HG02870 (cell line): ENCODE measurements around the gene GNS.
"Not testable (repeated sequence)": the region's sequence is repeated elsewhere in the genome, so short reads cannot be mapped to it uniquely, and the experiment has no call there.

Source experiments
- ATAC-seq: cut with Tn5 transposase; IDR thresholded peaks from one replicate; pipeline ENCODE4 v1.9.1; 2021; ENCODE audit warnings: mild to moderate bottlenecking, moderate library complexity; ENCODE audit not compliant: unreplicated experiment

GNS gene

DNA sequence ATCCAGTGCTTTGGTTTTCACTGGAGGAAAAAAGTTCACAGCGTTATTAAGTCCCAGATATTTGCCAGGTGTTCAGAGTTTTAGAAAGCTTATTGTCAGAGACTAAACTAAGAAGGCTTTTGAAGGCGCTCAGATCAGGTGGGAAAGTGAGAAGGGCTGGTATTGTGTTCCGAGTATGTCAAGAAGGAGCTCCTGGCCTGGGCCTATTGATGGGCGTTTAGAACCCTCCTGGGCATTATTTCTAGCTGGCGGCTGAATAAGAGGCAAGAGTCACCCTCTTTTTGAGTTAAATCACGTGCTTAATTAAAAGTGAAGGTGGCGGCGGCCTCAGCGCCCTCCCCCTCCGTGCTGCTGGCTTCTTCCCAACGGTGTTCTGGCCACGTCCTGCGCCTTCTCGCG lies 20.9 kb upstream of the GNS start:
- ATAC-seq: no peak

DNA sequence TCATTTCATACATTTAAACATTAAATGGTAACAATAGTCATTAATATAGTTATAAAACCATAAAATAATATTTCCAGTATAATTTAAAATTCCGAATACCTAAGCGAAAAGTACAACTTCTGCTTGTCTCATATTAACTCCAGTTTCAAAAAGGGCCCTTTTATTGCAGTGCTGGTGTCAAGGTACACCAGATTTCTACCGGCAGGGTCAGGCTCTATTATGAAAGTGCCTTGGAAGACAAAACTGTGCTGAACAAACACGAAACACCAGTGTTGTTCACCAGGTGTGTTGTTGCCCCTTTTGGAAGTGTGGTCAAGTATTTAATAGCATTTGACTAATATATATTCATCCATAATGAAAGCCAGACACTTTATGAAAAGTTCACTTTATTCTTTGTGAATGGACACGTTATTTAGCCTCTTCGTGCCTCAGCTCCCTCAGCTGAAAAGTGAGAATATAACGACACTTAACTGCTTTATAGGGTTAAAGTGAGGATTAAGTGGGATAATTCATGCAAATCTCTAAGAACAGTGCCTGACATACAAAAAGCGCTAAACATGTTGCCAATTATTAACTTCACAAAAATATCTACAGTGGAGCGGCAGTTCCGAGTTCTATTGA lies 20.3 kb upstream of the GNS start:
- ATAC-seq: no peak

DNA sequence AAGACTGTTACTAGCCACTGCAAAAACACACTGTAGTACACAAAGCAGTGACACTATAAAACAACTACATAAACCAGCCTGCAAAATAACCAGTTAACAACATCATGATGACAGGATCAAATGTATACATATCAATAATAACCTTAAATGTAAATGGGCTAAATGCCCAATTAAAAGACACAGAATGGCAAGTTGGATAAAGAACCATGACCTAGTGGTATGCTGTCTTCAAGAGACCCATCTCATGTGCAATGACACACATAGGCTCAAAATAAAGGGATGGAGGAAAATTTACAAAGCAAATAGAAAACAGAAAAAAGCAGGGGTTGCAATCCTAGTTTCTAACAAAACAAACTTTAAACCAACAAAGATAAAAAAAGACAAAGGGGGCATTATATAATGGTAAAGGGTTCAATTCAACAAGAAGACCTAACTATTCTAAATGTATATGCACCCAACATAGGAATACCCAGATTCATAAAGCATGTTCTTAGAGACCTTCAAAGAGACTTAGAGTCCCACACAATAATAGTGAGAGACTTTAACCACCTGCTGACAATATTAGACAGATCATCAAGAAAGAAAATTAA lies 16.0 kb upstream of the GNS start:
- ATAC-seq: not testable (repeated sequence)

DNA sequence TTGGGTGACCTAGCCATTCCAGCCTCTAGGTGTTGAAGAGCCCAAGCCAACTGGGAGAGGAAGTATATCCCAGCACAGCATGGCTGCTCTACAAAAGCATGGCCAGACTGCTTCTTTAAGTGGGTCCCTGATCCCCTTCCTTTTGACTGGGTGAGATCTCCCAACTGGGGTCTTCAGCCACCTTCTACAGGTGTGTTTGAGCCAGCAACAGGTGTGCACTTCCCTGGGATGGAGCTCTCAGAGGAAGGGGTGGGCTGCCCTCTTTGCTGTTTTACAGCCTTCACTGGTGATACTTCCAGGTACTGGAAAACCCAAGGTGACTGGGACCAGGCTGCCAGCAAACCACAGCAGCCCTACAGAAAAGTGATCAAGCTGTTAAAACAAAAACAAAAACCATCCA lies 14.2 kb upstream of the GNS start:
- ATAC-seq: no peak

DNA sequence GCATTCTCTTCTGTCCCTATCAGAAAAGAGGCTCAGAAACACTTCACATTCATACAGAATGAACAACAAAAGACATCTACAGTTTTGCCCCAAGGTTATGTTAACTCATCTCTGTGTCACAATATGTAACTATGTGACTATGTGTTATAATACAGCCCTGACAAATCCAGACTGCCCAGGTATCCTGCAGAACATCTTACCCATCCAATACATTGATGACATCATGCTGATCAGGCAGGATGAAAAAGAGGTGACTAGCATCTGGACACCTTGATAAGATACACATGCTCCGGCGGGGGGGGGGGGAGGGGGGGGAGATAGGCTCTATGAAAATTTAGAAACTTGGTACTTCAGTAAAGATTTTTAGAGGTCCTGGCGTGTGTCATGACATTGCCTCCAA lies 8.3 kb upstream of the GNS start:
- no peak for ATAC-seq

DNA sequence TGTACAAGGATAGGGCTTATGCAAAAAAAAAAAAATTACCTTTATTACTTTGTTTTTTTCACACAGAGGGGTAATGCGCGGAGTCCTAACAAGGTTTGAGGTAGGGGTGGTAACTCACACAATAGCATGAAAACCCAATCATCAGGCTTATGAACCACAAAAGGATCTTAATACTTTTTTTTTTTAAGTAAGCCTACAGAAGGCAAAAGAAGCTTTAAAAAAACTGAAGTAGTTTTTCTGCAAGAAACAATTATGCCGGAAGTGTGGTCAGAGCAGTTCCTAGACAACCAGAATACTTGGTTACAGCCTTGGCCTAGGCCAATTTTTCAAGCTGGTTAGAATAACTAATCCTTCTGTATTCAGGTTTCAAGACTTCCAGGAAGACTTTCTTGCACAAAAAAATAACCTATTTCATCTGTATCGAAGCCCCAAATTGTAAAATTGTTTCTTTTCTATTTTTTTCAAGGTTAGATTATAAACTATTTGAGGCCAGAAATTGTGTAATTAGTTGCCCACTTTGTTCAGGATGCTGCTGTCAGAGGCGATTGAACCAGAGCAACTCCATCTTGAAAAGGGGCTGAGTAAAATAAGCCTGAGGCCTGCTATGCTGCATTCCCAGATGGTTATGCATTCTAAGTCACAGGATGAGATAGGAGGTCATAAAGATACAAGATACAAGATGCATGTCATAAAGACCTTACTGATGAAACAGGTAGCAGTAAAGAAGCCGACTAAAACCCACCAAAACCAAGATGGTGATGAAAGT lies 1.8 kb upstream of the GNS start:
- ATAC-seq: no peak

DNA sequence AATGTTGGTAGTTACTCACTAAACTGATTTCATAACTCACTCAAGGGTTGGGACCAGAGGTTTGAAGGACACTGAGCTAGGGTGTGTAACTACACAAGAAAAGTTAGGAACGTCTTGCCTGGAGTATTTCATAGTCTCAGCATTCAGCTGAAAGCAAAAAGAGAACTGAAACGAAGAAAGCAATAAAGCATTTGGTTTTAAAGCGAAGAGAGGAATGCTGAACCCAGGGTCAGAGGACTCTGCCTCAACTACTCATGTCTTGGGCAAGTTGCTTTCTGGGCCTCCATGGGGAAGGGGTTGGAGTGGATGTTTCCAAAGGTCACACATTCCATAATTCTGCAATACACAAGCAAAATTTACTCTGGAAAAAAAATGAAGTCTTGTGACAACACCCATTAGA lies 1.4 kb downstream of the GNS start:
- ATAC-seq: no peak

DNA sequence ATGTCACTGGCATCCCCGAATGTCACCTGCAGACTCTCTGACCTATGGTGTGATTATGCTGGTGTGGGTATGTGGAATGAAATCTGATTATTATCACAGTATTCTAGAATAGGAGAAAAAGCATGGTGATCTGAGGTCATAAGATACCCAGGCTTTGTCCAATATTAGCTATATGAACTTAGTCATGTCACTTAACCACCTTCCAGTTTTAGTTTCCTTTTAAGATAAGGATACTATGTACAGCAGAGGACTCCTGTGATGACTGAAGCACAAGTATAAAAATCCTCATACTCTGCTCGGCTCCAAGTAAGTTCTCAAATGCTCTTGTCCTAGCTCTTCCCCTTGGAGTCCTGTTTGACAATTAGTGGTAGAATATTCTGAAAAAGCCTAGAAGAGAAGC lies 2.8 kb downstream of the GNS start:
- peak; percentile 39 for ATAC-seq

DNA sequence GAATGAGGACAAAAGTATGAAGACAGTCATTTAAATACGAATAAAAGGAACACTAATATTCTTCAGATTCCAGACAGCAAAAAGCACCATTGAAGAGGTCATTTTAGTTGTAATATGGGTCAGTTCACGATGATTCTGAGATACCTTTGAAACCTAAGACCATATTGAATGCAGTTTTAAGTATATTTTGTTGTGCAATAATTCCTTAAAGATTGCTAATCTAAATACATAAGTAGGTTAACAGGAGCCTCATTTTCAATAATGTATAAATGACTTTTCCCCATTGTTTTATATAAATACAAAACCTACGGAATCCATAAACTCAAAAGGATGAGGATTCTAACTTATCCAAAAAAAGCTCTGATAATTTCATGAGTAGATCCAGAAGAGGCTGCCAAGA lies 5.8 kb downstream of the GNS start:
- no peak for ATAC-seq

DNA sequence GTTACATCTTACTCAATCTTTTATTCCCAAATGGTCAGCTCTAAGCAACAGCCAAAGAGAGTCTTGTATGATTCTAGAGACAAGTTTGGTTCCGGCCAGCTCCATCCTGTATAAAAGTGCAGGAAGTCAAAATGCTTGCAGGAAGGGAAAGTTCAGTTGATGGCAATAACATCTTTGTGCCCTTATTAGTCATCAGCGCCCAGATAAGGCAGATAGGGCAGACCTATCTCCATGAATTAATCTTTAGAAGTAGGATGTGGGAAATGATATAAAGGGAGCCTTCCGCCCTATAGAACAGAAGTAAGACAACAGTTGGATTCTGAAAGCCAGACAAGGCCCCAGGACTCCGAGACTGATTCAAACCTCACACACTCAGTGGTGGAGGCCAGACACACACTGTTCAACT lies 6.4 kb downstream of the GNS start:
- no peak for ATAC-seq

DNA sequence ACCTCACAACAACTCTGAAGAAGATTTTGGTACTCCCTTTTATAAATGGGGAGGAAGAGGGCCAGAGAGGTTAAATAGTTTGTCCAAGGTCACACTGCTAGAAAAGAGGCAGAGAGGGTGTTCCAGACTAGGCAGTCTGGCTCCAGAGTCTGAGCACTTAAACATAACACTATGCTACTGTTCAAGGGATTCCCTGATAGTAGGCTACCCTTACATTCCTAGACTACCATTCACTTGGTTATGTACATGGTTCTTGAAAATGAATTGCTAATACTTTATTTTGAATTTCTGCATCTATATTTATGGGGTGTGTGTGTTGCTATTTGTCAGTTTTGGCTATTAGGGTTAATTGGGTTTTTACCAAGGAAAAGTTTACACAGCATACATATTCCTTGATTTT lies 7.2 kb downstream of the GNS start:
- no peak for ATAC-seq

DNA sequence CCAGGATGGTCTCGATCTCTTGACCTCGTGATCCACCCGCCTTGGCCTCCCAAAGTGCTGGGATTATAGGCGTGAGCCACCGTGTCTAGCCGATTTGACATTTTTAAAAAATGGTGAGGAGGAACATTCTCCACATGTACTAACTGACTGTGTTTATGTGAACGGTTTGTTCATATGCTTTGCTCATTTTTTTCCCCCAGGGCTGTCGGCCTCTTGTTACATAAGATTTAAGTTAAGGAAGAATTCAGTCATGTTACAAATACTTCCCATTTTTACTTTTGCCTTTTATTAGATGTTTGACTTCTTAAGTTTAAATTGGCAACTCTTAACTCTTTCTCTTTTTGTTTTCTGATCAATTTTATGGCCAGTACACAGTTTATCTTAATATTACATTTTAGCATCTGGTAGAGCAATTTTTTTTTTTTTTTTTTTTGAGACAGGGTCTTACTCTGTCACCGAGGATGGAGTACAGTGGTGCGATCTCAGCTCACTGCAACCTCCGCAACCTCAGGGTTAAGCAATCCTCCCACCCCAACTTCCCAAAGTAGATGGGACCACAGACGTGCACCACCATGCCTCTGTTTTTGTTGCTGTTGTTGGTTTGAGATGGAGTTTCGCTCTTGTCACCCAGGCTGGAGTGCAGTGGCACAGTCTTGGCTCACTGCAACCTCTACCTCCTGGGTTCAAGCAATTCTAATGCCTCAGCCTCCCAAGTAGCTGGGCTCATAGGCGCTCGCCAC lies 9.6 kb downstream of the GNS start:
- no peak for ATAC-seq

DNA sequence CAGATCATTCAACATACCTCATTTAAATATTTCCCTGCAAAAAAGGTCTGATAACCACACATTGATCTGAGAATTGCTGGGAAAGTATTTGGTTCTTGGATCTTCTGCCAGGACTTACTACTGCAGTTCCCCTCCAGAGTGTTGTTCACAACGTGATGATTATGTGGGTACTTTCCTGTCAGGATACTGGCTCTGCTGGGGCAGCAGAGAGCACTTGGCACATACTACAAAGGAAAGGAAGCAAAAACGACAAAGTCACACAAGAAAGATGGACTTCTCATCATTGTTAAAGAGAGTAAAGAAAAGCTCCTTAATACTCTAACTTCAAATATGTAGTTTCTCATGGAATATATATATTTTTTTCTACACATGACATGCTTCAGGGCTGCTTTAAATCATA lies 11.5 kb downstream of the GNS start:
- no peak for ATAC-seq

DNA sequence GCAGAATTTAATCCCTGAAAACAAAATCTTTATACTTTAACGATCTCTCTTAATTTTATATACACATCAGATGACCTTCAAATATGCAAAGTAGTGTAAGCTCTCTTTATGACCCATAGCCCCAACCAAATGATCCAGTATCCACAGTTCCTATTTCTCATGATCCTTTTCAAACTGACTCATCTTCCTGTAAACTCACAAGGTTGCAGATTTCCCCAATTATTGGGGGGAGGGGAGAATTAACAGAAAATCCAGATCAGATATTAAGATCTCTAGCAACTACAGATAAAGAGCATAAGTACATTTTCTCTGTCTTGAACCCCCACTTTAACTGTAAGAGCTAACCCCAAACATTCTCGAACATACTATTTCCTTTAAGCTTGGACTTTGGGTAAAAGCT lies 12.5 kb downstream of the GNS start:
- no peak for ATAC-seq

DNA sequence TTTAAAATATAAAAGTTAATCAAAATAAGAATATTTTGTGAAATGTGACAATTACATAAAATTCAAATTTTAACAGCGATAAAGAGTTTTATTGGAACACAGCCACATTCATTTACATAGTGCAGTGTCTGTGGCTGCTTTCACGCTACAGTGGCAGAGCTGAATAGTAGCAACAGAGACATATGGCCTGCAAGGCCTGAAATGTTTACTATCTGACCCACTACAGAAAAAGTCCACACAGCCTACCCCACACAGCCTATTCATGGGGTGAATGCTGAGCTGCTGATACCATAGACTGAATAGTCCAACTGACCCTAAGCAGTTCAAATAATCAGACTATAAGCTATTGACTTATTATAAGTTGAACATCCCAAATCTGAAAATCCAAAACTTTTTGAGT lies 13.2 kb downstream of the GNS start:
- ATAC-seq: no peak

DNA sequence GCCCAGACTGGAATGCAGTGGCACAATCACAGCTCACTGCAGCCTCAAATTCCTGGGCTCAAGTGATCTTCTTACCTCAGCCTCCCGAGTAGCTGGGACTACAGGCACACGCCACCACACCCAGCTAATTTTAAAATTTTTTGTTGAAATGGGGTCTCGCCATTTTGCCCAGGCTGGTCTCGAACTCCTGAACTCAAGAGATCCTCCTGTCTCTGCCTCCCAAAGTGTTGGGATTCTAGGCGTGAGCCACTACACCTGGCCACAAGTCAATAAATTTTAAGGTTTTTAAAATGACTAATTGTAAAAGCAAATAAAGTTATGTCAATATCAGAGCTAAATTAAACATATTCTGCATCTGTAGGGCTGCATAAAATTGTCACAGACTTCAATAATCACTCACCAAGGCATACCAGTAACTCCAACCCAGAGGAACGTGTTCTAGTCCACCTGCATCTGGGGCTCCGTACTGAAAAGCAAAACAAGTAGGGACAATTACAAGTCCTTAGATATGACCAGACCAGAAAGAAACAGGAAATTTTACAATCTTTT lies 13.9 kb downstream of the GNS start:
- no peak for ATAC-seq

DNA sequence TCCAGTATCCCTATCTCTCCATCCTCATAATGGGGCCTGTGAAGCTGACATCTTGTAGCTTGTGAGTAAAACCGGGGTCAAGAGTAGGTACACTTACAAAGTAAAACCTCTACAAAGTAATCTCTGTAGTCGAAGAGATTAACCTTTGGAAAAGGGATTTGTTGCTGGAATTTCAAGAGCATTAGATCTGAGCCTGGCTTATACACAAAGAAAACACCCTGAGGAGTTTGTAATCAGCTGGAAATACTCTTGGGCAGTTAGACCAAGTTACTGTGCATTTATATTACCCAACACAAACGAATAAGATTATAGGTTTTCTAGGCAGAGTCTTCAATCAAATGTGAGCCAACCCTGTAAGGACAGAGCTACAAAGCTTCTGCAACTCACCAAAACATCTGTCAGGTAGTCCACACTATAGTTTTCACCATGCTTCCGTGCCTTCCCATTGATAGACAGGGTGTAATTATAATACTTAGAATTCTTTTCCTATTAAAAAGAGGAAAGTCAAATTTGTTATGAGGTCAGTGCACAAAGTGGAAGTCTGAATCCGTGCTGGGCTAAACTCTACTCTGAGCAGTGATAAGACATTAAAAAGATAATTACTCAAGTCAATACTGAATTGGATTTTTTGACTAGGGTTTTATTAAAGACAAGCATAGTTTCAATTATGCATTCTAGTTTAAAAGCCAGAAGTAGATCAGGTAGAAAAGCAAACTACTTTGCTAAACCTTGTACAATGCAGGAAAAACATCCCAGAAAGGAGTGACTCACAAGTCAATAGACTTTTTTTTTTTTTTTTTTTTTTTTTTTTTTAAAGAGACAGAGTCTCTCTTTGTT lies 14.6 kb downstream of the GNS start:
- ATAC-seq: no peak

DNA sequence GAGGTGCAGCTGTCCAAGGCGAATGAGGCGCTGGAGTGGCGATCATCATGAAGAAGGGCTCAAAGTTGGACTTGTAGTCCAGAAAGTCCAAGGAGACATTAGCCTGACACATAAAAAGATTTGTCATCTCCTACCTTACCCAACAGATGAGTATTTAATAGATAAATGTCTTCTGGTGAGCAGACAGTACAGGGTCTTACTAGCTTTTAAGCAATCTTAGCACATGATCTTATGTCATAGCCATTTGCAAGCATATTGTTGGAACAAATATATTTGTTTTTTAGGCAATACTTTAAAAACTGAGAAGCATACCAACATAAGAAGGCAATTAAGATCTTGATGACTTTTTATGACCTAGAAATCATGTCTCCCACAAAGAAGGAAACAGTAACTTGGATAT lies 16.0 kb downstream of the GNS start:
- no peak for ATAC-seq

DNA sequence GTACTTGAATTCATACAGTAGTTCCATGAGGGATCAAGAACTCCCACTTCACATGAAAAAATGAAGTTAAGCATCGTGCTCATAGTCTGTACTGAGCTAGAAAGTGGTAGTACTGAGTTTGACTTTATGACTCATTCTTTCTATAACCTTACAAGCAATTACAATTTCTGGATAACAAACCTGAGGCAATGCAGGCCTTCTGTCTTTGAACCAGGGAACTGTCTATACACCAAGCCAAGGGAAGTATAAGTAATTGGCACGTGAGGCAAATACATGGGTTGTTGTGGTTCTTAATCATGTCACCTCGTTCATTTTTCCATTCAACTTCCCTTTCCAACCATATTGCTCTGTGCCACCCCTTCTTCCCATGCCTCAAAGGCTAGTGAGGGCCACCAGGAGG lies 16.8 kb downstream of the GNS start:
- ATAC-seq: no peak

DNA sequence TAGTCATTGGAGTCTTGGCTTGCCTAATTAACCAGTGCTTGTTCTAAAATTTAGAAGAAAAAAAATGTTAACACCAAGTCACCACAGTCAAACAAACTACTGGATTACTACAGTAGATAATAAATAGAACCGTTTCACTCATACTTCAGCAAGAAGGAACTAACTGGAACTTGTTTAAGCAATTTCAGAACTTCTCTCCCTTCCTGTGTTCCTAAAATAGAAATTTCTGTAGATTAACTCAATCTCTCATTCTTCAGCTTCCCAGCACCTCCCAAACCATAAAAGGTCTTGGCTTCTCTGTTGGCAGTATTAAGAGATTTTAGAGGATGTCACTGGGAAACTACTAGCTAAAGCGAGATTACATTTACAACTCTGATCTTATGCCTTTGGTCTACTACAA lies 18.6 kb downstream of the GNS start:
- no peak for ATAC-seq

DNA sequence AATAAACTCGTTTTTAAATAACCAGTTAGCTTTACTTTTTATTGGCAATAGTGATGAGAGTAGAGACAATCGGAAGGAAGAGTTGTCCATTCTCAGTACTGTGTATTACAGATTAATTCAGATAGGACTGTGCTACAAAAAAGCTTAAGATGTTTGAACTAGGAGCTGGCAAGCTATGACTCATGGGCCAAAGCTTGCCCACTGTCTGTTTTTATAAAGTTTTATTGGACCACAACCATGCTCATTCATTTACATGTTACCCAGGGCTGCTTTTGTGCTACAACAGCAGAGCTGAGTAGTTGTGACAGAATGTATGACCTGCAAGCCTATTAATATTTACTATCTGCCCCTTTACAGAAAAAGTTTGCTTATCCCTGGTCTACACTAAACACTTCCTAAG lies 19.4 kb downstream of the GNS start:
- no peak for ATAC-seq
